SU-DHL-6 (cell line): ENCODE measurements around the gene SLC36A3.

ENCODE experiments used
- H2AFZ ChIP-seq: fragments of 200-600 bp; sonication (generic); 2 replicates; pipeline ENCODE4 v1.6.1; 2014; ENCODE audit warnings: low read depth, mild to moderate bottlenecking, moderate library complexity, mixed read lengths, antibody characterized with exemption, low read length; ENCODE audit not compliant: severe bottlenecking
- H3F3A ChIP-seq: fragments of 200-600 bp; shearing (Covaris generic); 2 replicates; pipeline ENCODE4 v1.6.0; 2016; ENCODE audit warnings: antibody characterized with exemption, mild to moderate bottlenecking; ENCODE audit not compliant: insufficient read depth
- H3K27ac ChIP-seq: fragments of 200-600 bp; sonication (generic); 2 replicates; pipeline ENCODE4 v1.5.1; 2016; ENCODE audit warnings: low read depth, mild to moderate bottlenecking, low read length, moderate library complexity, mixed read lengths
- H3K27me3 ChIP-seq: fragments of 200-600 bp; sonication (generic), shearing (Covaris generic); 2 replicates; pipeline ENCODE4 v1.6.0; 2014; ENCODE audit warnings: mild to moderate bottlenecking, low read length
- H3K36me3 ChIP-seq: fragments of 200-600 bp; sonication (generic); 2 replicates; pipeline ENCODE4 v1.6.1; 2014; ENCODE audit warnings: mild to moderate bottlenecking, low read length, mixed read lengths
- H3K4me2 ChIP-seq: fragments of 300-600, 200-600 bp; shearing (Covaris generic), sonication (generic); 2 replicates; pipeline ENCODE4 v1.6.0; 2014; ENCODE audit warnings: low read length, low read depth, mild to moderate bottlenecking; ENCODE audit not compliant: poor library complexity, severe bottlenecking
- H3K4me3 ChIP-seq: fragments of 200-600 bp; sonication (generic); 2 replicates; pipeline ENCODE4 v1.5.1; 2014; ENCODE audit warnings: antibody characterized with exemption, low read length, mild to moderate bottlenecking, mixed read lengths; ENCODE audit not compliant: insufficient read depth, poor library complexity, severe bottlenecking
- H3K79me2 ChIP-seq: fragments of 200-600 bp; sonication (generic); 2 replicates; pipeline ENCODE4 v1.6.1; 2014; ENCODE audit warnings: mild to moderate bottlenecking, low read length, moderate library complexity; ENCODE audit not compliant: insufficient read depth
- H3K9ac ChIP-seq: fragments of 200-600 bp; sonication (generic); 2 replicates; pipeline ENCODE4 v1.7.0; 2014; ENCODE audit warnings: mild to moderate bottlenecking, low read length
- H3K9me2 ChIP-seq: fragments of 200-600 bp; sonication (generic); replicated peaks from 2 replicates; pipeline ENCODE4 v1.6.1; 2014; ENCODE audit warnings: low read length; ENCODE audit not compliant: insufficient read depth
- H3K9me3 ChIP-seq: fragments of 200-600 bp; sonication (generic); 2 replicates; pipeline ENCODE4 v1.6.1; 2014; ENCODE audit warnings: low read length, mixed read lengths; ENCODE audit not compliant: insufficient read depth
- H4K20me1 ChIP-seq: fragments of 200-600 bp; sonication (generic); 2 replicates; pipeline ENCODE4 v1.6.1; 2014; ENCODE audit warnings: low read depth, mild to moderate bottlenecking, antibody characterized with exemption, low read length, moderate library complexity, mixed read lengths
- EZH2phosphoT487 ChIP-seq: fragments of 200-600 bp; sonication (generic), shearing (Covaris generic); conservative IDR thresholded peaks from 2 replicates; pipeline ENCODE4 v1.6.1; 2018; ENCODE audit warnings: mild to moderate bottlenecking, antibody characterized with exemption, low read length, moderate library complexity, mixed read lengths
- TF ChIP-seq, protein P1 (sequence below): fragments of 200-600 bp; sonication (generic); IDR thresholded peaks from one replicate; pipeline ENCODE4 v1.5.1; 2017; ENCODE audit warnings: antibody characterized with exemption, mild to moderate bottlenecking, low read length, moderate library complexity; ENCODE audit not compliant: insufficient read depth, poor library complexity, severe bottlenecking

Gene SLC36A3

DNA sequence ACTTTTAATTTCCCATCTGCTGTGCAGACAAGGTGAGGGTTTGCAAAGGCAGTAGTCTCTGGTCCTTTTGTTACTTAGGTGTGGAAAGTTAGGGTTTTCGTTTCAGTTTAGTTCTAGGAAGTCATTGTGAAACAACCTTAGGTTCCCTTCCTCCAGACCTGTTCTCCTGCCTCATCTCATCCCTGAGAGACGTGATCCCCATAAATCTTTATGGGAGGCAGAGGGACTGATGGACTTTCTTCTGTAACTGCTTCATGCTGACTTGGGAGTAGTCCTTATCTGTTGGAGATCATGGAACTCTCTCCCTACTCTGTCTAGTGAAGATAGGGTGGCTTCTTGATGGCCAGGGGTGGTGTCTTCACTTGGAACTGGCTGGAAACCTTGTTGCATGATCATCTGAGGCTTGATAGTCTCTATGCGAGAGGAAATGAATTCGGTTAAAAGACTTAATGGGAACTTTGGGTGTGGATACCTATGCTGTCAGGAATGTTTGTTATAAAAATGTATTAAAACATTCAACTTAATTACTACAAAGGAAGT is 57.8 kb downstream of the SLC36A3 start:
- Histone ChIP-seq H4K20me1 (no peaks in the 10 kb centered on the region), H3K9me3 (no peaks in the 10 kb centered on the region)

DNA sequence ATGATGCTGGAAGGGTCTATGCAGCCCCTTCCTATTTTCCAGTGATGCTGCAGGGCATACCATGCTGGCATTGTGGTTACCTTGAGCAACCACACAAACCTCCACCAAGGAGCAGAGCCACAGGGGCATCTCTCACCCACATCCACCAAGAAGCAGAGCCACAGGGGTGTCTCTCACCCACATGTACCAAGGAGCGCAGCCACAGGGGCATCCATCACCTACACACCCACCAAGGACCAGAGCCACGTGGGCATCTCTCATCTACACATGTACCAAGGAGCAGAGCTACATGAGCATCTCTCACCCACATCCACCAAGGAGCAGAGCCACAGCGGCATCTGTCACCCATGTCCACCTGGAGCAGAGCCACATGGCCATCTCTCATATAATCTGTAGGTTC is 59.4 kb downstream of the SLC36A3 start:
- Histone ChIP-seq H3K79me2 (no peaks in the 10 kb centered on the region), H3K9me3 (no peaks in the 10 kb centered on the region), H2AFZ (no peak overlapping the region), H3K9ac (no peak overlapping the region), H3K27me3 (no peaks in the 10 kb centered on the region), H3K36me3 (no peaks in the 10 kb centered on the region), H3K27ac (no peak overlapping the region), H4K20me1 (no peaks in the 10 kb centered on the region), H3F3A (peaks cover 26% of the 10 kb centered on the region), H3K9me2 (no peaks in the 10 kb centered on the region), H3K4me3 (no peak overlapping the region), H3K4me2 (no peak overlapping the region)
- no peak for TF ChIP-seq EZH2phosphoT487
- TF ChIP-seq, protein P1, sequence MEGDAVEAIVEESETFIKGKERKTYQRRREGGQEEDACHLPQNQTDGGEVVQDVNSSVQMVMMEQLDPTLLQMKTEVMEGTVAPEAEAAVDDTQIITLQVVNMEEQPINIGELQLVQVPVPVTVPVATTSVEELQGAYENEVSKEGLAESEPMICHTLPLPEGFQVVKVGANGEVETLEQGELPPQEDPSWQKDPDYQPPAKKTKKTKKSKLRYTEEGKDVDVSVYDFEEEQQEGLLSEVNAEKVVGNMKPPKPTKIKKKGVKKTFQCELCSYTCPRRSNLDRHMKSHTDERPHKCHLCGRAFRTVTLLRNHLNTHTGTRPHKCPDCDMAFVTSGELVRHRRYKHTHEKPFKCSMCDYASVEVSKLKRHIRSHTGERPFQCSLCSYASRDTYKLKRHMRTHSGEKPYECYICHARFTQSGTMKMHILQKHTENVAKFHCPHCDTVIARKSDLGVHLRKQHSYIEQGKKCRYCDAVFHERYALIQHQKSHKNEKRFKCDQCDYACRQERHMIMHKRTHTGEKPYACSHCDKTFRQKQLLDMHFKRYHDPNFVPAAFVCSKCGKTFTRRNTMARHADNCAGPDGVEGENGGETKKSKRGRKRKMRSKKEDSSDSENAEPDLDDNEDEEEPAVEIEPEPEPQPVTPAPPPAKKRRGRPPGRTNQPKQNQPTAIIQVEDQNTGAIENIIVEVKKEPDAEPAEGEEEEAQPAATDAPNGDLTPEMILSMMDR = no peak

More for the DNA sequence above, 57.8 kb downstream of the SLC36A3 start:
- Histone ChIP-seq H3K9ac (no peak overlapping the region), H3K27ac (no peak overlapping the region), H3K9me2 (no peaks in the 10 kb centered on the region), H3K4me2 (no peak overlapping the region), H3K27me3 (no peaks in the 10 kb centered on the region), H3F3A (peaks cover 11% of the 10 kb centered on the region), H3K4me3 (no peak overlapping the region), H3K79me2 (no peaks in the 10 kb centered on the region), H3K36me3 (no peaks in the 10 kb centered on the region), H2AFZ (no peak overlapping the region)
- TF ChIP-seq, protein P1 = no peak

DNA sequence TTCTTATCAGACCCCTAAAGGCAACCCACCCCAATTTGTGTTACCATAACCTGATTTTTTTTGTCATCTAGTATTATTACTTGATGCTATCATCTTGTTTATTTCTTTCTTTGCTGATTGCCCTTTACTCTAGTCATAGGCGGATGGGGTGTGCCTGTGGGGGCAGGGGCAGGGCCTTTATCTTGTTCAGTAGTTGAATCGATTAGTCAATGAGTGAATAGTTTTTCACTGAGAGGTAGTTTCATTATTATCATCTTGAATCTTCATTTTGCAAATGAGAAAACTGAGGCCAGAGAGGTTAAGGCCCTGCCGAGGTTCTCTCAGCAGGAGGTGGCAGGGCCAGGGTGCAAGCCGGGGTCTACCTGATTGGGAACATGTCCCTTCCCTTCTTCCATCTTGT is 60.0 kb downstream of the SLC36A3 start:
- H3K4me3 ChIP-seq = no peak overlapping the region
- H3K27ac ChIP-seq = no peak overlapping the region
- peaks cover 32% of the 10 kb centered on the region for H3F3A ChIP-seq
- H3K9me2 ChIP-seq = no peaks in the 10 kb centered on the region
- no peak overlapping the region for H2AFZ ChIP-seq
- no peaks in the 10 kb centered on the region for H3K36me3 ChIP-seq
- H3K27me3 ChIP-seq = no peaks in the 10 kb centered on the region
- no peaks in the 10 kb centered on the region for H4K20me1 ChIP-seq
- no peak overlapping the region for H3K9ac ChIP-seq
- TF ChIP-seq EZH2phosphoT487 = no peak
- TF ChIP-seq, protein P1 = no peak
- H3K4me2 ChIP-seq = no peak overlapping the region
- no peaks in the 10 kb centered on the region for H3K79me2 ChIP-seq
- H3K9me3 ChIP-seq = no peaks in the 10 kb centered on the region

DNA sequence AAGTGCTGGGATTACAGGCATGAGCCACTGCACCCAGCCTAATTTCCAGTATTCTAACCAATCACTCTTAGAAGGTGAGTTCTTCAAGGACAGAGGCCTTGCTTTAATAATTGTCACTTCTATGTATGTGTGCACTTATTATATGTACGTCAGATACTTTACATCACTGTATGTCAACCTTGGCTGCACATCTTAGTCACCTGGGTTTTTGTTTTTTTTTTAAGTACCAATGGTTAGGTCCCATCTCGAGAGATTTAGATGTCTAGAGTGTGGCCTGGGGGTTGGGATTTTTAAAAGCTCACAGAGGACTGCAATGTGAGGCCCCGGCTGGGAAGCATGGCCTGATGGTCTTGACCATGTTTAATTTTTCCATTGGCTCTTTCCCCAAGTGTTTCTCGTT is 60.4 kb downstream of the SLC36A3 start:
- peaks cover 35% of the 10 kb centered on the region for H3F3A ChIP-seq
- no peaks in the 10 kb centered on the region for H3K27me3 ChIP-seq
- H4K20me1 ChIP-seq = no peaks in the 10 kb centered on the region
- H3K9ac ChIP-seq = no peak overlapping the region
- no peaks in the 10 kb centered on the region for H3K9me3 ChIP-seq
- H3K9me2 ChIP-seq = no peaks in the 10 kb centered on the region
- no peak overlapping the region for H2AFZ ChIP-seq
- no peak overlapping the region for H3K27ac ChIP-seq
- TF ChIP-seq, protein P1 = no peak
- no peak for TF ChIP-seq EZH2phosphoT487
- no peaks in the 10 kb centered on the region for H3K36me3 ChIP-seq
- no peaks in the 10 kb centered on the region for H3K79me2 ChIP-seq
- no peak overlapping the region for H3K4me2 ChIP-seq
- H3K4me3 ChIP-seq = no peak overlapping the region
